Neuronal stem cell (in vitro differentiated cells): ENCODE measurements around the gene PRPF38A.

ENCODE experiments used
- DNase-seq: peaks from one replicate; pipeline ENCODE4 v3.0.0-alpha.2; 2013; ENCODE audit warnings: low spot score
- H2AFZ ChIP-seq: one replicate; pipeline ENCODE4 v1.6.1; 2013; ENCODE audit warnings: mild to moderate bottlenecking, low read length, inconsistent platforms
- H2AK5ac ChIP-seq: 2 replicates; pipeline ENCODE4 v1.6.1; 2013; ENCODE audit warnings: low read depth, mild to moderate bottlenecking, inconsistent platforms, low read length, moderate library complexity, mixed read lengths
- H2BK120ac ChIP-seq: 2 replicates; pipeline ENCODE4 v1.6.1; 2013; ENCODE audit warnings: low read depth, mild to moderate bottlenecking, inconsistent platforms, low read length, moderate library complexity, mixed read lengths
- H2BK12ac ChIP-seq: one replicate; pipeline ENCODE4 v1.6.1; 2013; ENCODE audit warnings: low read length, inconsistent platforms
- H2BK15ac ChIP-seq: 2 replicates; pipeline ENCODE4 v1.6.1; 2013; ENCODE audit warnings: mild to moderate bottlenecking, low read length, inconsistent platforms, mixed read lengths
- H2BK5ac ChIP-seq: one replicate; pipeline ENCODE4 v1.6.1; 2013; ENCODE audit warnings: inconsistent platforms, mild to moderate bottlenecking, low read length, moderate library complexity
- H3K14ac ChIP-seq: one replicate; pipeline ENCODE4 v1.6.1; 2013; ENCODE audit warnings: low read length, inconsistent platforms
- H3K18ac ChIP-seq: 2 replicates; pipeline ENCODE4 v1.6.1; 2013; ENCODE audit warnings: low read length, inconsistent platforms
- H3K23ac ChIP-seq: 2 replicates; pipeline ENCODE4 v1.6.1; 2013; ENCODE audit warnings: low read depth, mild to moderate bottlenecking, mixed read lengths, low read length, inconsistent platforms; ENCODE audit not compliant: poor library complexity
- H3K27ac ChIP-seq: replicated peaks from 3 replicates; pipeline ENCODE4 v1.5.1; 2013; ENCODE audit warnings: low read length, inconsistent platforms
- H3K27me3 ChIP-seq, 3 experiments: 2 replicates each; pipeline ENCODE4 v1.6.1; 2013; ENCODE audit warnings: low read length in 3 of 3, mild to moderate bottlenecking in 2 of 3, inconsistent platforms in 1 of 3, low read depth in 1 of 3, mixed read lengths in 1 of 3, moderate library complexity in 1 of 3; ENCODE audit not compliant: control insufficient read depth in 3 of 3, insufficient read depth in 3 of 3
- H3K36me3 ChIP-seq, 2 donors: replicated peaks in 1 of 2; 2 replicates each; pipeline ENCODE4 v1.6.1; 2013; ENCODE audit warnings: low read length in 2 of 2; ENCODE audit not compliant: control insufficient read depth in 2 of 2, insufficient read depth in 2 of 2
- H3K4ac ChIP-seq: 2 replicates; pipeline ENCODE4 v1.6.1; 2013; ENCODE audit warnings: inconsistent platforms, mild to moderate bottlenecking, low read length, moderate library complexity
- H3K4me1 ChIP-seq, 2 donors: 1 replicate in 1 of 2; 2 replicates in 1 of 2; pipeline ENCODE4 v1.6.1; 2013; ENCODE audit warnings: low read length in 2 of 2, low read depth in 1 of 2; ENCODE audit not compliant: control insufficient read depth in 2 of 2, insufficient read depth in 1 of 2
- H3K4me2 ChIP-seq: one replicate; pipeline ENCODE4 v1.6.1; 2013; ENCODE audit warnings: mild to moderate bottlenecking, low read length, inconsistent platforms; ENCODE audit not compliant: insufficient read depth, poor library complexity, severe bottlenecking
- H3K4me3 ChIP-seq, 2 donors: 2 replicates each; pipeline ENCODE4 v1.5.1; 2013; ENCODE audit warnings: low read length in 2 of 2, mild to moderate bottlenecking in 2 of 2, inconsistent platforms in 1 of 2, moderate library complexity in 1 of 2
- H3K79me1 ChIP-seq: one replicate; pipeline ENCODE4 v1.6.1; 2013; ENCODE audit warnings: low read depth, mild to moderate bottlenecking, inconsistent platforms, low read length, moderate library complexity
- H3K9ac ChIP-seq: one replicate; pipeline ENCODE4 v1.6.1; 2013; ENCODE audit warnings: mild to moderate bottlenecking, low read depth, low read length, inconsistent platforms; ENCODE audit not compliant: poor library complexity
- H3K9me3 ChIP-seq, 2 donors: replicated peaks in 1 of 2; 2 replicates each; pipeline versions ENCODE3 to v1.6.1; 2013; ENCODE audit warnings: low read length in 2 of 2, mild to moderate bottlenecking in 2 of 2, inconsistent platforms in 1 of 2, low read depth in 1 of 2, mixed read lengths in 1 of 2, moderate library complexity in 1 of 2; ENCODE audit not compliant: control insufficient read depth in 2 of 2, insufficient read depth in 1 of 2
- H4K8ac ChIP-seq: one replicate; pipeline ENCODE4 v1.6.1; 2013; ENCODE audit warnings: low read depth, mild to moderate bottlenecking, inconsistent platforms, low read length, moderate library complexity
- H4K91ac ChIP-seq: one replicate; pipeline ENCODE4 v1.6.1; 2013; ENCODE audit warnings: low read length, low read depth, mild to moderate bottlenecking, inconsistent platforms; ENCODE audit not compliant: poor library complexity
- WGBS, 2 donors: extraction: QIAGEN DNeasy Blood & Tissue Kit; methylation state at CpG; one replicate each; pipeline ENCODE4 v1.1.7; 2013; ENCODE audit warnings: missing lambda C conversion rate in 2 of 2, mixed read lengths in 1 of 2; ENCODE audit not compliant: insufficient read length in 2 of 2, insufficient replicate concordance in 1 of 2; ENCODE audit errors: extremely low coverage in 2 of 2; 5-methylcytosine and 5-hydroxymethylcytosine counted together

Gene PRPF38A

GRCh38 chr1:52454127-52454526 is 49.7 kb downstream of the PRPF38A start:
- WGBS, 2 donors, result no CpG with 5 or more reads among the region's 1 CpG
- H3K23ac ChIP-seq, result no peak overlapping the region
- H4K91ac ChIP-seq, result no peak overlapping the region
- H3K4ac ChIP-seq, result no peak overlapping the region
- H3K18ac ChIP-seq, result no peak overlapping the region
- H2BK5ac ChIP-seq, result no peak overlapping the region
- H2BK12ac ChIP-seq, result no peak overlapping the region
- H2BK120ac ChIP-seq, result no peak overlapping the region
- H3K27me3 ChIP-seq, result no peaks in the 10 kb centered on the region
- H3K27ac ChIP-seq, result no peak overlapping the region
- no peak overlapping the region for H2AK5ac ChIP-seq
- no peak overlapping the region for H3K9ac ChIP-seq
- no peak overlapping the region for H2BK15ac ChIP-seq
- no peak overlapping the region for H2AFZ ChIP-seq
- H3K4me3 ChIP-seq, result no peak overlapping the region
- no peak overlapping the region for H3K4me2 ChIP-seq
- DNase-seq, result no peak
- no peaks in the 10 kb centered on the region for H3K79me1 ChIP-seq
- no peak overlapping the region for H4K8ac ChIP-seq
- no peak overlapping the region for H3K14ac ChIP-seq
- H3K36me3 ChIP-seq, result peaks cover 3 to 71% of the 10 kb centered on the region in 2 donors
- peaks cover 0 to 10% of the 10 kb centered on the region in 2 donors for H3K9me3 ChIP-seq
- H3K4me1 ChIP-seq, result no peaks in the 10 kb centered on the region

GRCh38 chr1:52454779-52455178 is 50.4 kb downstream of the PRPF38A start:
- no peak for DNase-seq

GRCh38 chr1:52455686-52456085 is 51.3 kb downstream of the PRPF38A start:
- no CpG with 5 or more reads among the region's 2 CpGs for WGBS, 2 donors
- no peak overlapping the region for H2BK5ac ChIP-seq
- no peak overlapping the region for H3K4me3 ChIP-seq
- H4K91ac ChIP-seq, result no peak overlapping the region
- H2BK120ac ChIP-seq, result no peak overlapping the region
- H3K27ac ChIP-seq, result no peak overlapping the region
- H3K4me1 ChIP-seq, result no peaks in the 10 kb centered on the region
- no peak overlapping the region for H3K18ac ChIP-seq
- no peak overlapping the region for H4K8ac ChIP-seq
- H3K4ac ChIP-seq, result no peak overlapping the region
- no peak overlapping the region for H3K4me2 ChIP-seq
- H3K23ac ChIP-seq, result no peak overlapping the region
- no peak for DNase-seq
- no peaks in the 10 kb centered on the region for H3K79me1 ChIP-seq
- no peak overlapping the region for H2BK12ac ChIP-seq
- no peak overlapping the region for H3K9ac ChIP-seq
- peaks cover 0 to 10% of the 10 kb centered on the region in 2 donors for H3K9me3 ChIP-seq
- no peak overlapping the region for H2AK5ac ChIP-seq
- no peaks in the 10 kb centered on the region for H3K27me3 ChIP-seq
- peaks cover 3 to 77% of the 10 kb centered on the region in 2 donors for H3K36me3 ChIP-seq
- H3K14ac ChIP-seq, result no peak overlapping the region
- no peak overlapping the region for H2BK15ac ChIP-seq
- H2AFZ ChIP-seq, result no peak overlapping the region

More at GRCh38 chr1:52454779-52455178, 50.4 kb downstream of the PRPF38A start:
- Histone ChIP-seq H3K36me3 (peaks cover 3 to 70% of the 10 kb centered on the region in 2 donors), H3K23ac (no peak overlapping the region), H4K91ac (no peak overlapping the region), H3K79me1 (no peaks in the 10 kb centered on the region), H3K4me3 (no peak overlapping the region), H3K27ac (no peak overlapping the region), H2AFZ (no peak overlapping the region), H2BK5ac (no peak overlapping the region), H2BK120ac (no peak overlapping the region), H3K4me1 (no peaks in the 10 kb centered on the region), H3K27me3 (no peaks in the 10 kb centered on the region), H4K8ac (no peak overlapping the region), H2BK12ac (no peak overlapping the region), H3K4ac (no peak overlapping the region), H2BK15ac (no peak overlapping the region), H3K9ac (no peak overlapping the region), H3K9me3 (peaks cover 0 to 10% of the 10 kb centered on the region in 2 donors), H3K4me2 (no peak overlapping the region), H2AK5ac (no peak overlapping the region), H3K14ac (peak overlapping the region; percentile 8), H3K18ac (no peak overlapping the region)
- no CpG with 5 or more reads among the region's 2 CpGs for WGBS, 2 donors

GRCh38 chr1:52460694-52461093 is 56.3 kb downstream of the PRPF38A start:
- H3K14ac ChIP-seq, result no peak overlapping the region
- H3K18ac ChIP-seq, result no peak overlapping the region
- H3K27ac ChIP-seq, result no peak overlapping the region
- H3K9me3 ChIP-seq, result peaks cover 0 to 3% of the 10 kb centered on the region in 2 donors
- H2BK120ac ChIP-seq, result no peak overlapping the region
- no peak overlapping the region for H3K9ac ChIP-seq
- no peak overlapping the region for H2BK5ac ChIP-seq
- no peaks in the 10 kb centered on the region for H3K4me1 ChIP-seq
- H4K91ac ChIP-seq, result no peak overlapping the region
- no peak overlapping the region for H3K4ac ChIP-seq
- H3K4me2 ChIP-seq, result no peak overlapping the region
- no peak overlapping the region for H3K4me3 ChIP-seq
- no peak overlapping the region for H2BK15ac ChIP-seq
- no peak overlapping the region for H2AFZ ChIP-seq
- H3K79me1 ChIP-seq, result no peaks in the 10 kb centered on the region
- peaks cover 0 to 80% of the 10 kb centered on the region in 2 donors for H3K36me3 ChIP-seq
- H4K8ac ChIP-seq, result no peak overlapping the region
- no peak overlapping the region for H2BK12ac ChIP-seq
- no CpG with 5 or more reads among the region's 1 CpG for WGBS, 2 donors
- H3K27me3 ChIP-seq, result no peaks in the 10 kb centered on the region
- no peak for DNase-seq
- H2AK5ac ChIP-seq, result no peak overlapping the region
- H3K23ac ChIP-seq, result no peak overlapping the region
